Measurements from ENCODE around the gene GSC2.

The GSC2 gene

DNA sequence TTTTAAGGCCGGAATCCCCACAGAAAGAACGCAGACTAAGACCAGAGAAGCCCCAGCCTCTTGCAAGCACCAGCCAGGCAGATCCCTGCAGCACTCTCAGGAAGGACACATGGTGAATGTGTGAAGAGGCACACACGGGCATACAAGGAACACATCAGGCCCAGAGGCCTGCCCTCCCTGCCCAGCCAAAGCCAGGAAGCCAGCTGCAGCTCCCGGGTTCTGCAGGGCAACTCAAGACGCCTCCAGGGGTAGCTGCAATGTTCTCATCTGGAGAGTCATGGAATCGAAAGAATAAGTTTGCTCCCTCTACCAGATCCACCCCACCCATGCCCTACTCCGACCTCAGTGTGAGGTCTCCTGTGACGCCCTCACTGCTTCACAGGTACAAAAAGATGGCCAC is 30.1 kb downstream of the GSC2 start:
- DNase-seq (ENCODE audit: low spot score): no peak

DNA sequence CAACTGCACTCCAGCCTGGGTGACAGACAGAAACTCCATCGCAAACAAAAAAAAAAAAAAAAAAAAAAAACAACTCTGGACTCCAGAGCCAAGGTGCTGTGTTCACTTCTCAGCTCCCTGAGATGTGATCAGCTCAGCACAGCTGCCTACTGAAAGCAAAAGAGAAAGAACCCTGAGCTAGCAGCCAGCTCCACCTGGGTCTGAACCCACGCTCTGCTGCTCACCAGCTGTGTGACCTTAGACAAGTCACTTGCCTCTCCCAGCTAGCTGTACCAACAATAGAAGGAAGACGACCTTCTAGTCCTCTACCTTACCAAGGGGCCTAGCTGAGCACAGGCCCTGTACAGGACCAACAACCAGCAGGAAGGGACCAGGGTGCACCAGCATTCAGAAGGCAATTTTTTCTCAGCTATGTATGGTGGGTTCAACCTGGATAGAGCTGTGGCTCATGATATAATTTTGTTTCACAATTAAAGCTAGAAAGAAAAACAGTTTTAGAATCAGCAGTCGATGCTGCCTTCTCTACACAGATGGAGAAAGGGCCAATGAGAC is 31.7 kb downstream of the GSC2 start:
- DNase-seq (ENCODE audit: low spot score): no peak

GRCh38 chr22:19117111-19117512 is 33.0 kb downstream of the GSC2 start:
- DNase-seq (ENCODE audit: low spot score): no peak

DNA sequence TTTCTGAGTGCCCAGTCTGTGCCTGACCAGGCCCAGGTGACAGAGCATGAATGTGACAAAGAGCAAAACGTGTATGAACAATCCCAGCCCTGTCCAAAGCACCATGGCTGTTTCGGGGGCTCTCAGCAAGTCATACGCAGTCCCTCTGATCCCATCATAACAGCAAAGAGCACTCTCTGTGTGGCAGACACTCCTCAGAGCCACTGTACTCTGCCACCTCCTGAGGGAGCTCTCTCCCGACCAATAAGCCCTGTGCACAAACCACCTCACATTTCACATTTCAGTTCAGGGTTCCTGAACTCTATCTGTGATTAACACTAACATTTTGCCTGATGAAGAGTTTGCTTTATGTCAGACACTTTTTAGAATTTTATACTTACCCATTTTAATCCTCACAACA is 34.5 kb downstream of the GSC2 start:
- no peak for DNase-seq (ENCODE audit: low spot score)

- DNase-seq (ENCODE audit: low spot score): no peak
Measured at GRCh38 chr22:19114984-19115552, 35.0 kb downstream of the GSC2 start.

DNA sequence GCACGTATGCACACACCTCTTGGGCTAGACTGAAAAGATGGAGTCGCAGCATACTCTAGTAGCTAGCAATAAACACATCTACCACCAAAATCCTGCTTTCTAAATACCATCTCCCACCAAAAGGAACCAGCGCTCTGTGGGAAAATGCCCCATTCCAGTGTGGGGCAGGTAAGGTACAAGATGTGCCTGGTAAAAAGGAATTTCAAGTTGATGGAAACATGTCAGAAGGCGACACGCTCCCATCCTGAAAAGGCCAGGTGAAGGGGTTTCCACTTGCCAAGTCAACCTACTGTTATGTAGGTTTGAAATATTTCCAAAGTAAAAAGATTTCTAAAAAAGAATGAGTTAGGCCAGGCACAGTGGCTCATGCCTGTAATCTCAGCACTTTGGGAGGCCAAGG is 36.7 kb downstream of the GSC2 start:
- no peak for DNase-seq (ENCODE audit: low spot score)

- DNase-seq (ENCODE audit: low spot score): no peak
Measured at GRCh38 chr22:19111584-19111983, 38.5 kb downstream of the GSC2 start.

DNA sequence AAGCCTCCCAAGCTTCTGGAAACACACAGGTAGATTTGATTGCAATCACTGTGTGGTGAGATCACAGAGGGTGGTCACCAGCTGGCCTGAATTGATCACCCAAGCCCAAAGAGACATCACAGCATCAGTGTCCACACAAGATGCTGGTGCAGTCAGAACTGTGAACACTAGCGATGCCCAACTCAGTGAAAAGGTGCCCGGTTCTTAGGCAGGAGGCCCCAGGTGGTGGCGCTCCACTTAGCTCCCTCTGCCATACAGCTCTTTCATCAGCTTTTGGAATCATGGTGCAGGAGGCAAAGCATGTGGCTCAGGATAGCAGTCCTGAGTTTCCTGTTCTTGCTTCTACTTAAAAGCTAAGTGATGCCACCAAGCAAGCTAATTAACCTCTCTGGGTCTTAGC is 39.0 kb downstream of the GSC2 start:
- no peak for DNase-seq (ENCODE audit: low spot score)

DNA sequence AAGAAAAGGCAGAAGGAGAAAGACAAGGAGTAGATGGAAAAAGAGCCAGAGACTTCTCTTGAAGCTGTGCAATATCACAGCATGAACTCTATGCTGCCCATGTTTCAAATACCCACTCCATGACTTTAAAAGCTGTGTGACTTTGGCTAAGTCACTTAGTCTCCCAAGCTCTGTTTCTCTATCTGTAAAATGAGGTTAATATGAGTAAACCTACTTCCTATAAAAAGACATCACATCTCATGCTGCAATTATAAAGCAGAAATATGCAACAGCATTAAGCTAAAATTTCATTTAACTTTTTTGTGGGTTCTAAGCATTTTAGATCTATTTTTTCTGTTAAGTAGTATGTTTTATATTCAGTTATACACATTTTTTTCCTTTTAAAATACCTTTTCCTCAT is 39.4 kb downstream of the GSC2 start:
- DNase-seq (ENCODE audit: low spot score): no peak

- no peak for DNase-seq (ENCODE audit: low spot score)
Measured at GRCh38 chr22:19110064-19110458, 40.0 kb downstream of the GSC2 start.

DNA sequence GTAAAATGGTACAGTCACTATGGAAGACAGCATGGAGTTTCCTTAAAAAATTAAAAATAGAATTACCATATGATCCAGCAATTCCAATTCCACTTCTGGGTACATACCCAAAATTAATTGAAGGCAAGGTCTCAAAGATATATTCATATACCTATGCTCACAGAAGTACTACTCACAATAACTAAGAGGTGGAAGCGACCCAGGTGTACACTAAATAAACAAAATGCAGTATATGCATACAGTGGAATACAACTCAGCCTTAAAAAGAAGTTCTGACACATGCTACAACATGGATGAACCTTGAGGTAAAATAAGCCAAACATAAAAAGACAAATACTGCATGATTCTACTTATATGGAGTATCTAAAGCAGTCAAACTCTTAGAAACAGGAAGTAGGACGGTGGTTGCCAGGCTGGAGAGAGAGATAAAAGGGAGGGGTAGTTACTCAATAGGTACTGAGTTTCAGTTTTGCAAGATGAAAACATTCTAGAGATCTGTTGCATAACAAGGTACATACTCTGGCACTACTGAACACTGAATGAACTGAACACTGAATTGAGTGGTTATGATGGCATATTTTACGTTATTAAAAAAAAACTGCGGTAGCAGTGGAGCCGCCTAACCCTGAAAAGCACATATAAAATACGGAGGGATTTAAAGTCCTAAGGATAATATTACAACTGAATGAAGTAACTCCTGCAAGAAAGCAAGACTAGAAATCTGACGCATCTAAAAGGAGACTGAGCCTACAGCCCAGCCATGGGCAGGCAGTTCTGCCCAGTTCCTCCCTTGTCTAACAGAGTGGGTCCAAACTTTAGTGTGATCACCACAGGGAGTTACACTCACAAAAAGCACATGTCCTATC is 40.7 kb downstream of the GSC2 start:
- DNase-seq (ENCODE audit: low spot score): no peak

GRCh38 chr22:19108807-19109197 is 41.3 kb downstream of the GSC2 start:
- DNase-seq (ENCODE audit: low spot score): no peak

GRCh38 chr22:19107730-19108074 is 42.4 kb downstream of the GSC2 start:
- no peak for DNase-seq (ENCODE audit: low spot score)

GRCh38 chr22:19106886-19107729 is 43.0 kb downstream of the GSC2 start:
- no peak for DNase-seq (ENCODE audit: low spot score)

DNA sequence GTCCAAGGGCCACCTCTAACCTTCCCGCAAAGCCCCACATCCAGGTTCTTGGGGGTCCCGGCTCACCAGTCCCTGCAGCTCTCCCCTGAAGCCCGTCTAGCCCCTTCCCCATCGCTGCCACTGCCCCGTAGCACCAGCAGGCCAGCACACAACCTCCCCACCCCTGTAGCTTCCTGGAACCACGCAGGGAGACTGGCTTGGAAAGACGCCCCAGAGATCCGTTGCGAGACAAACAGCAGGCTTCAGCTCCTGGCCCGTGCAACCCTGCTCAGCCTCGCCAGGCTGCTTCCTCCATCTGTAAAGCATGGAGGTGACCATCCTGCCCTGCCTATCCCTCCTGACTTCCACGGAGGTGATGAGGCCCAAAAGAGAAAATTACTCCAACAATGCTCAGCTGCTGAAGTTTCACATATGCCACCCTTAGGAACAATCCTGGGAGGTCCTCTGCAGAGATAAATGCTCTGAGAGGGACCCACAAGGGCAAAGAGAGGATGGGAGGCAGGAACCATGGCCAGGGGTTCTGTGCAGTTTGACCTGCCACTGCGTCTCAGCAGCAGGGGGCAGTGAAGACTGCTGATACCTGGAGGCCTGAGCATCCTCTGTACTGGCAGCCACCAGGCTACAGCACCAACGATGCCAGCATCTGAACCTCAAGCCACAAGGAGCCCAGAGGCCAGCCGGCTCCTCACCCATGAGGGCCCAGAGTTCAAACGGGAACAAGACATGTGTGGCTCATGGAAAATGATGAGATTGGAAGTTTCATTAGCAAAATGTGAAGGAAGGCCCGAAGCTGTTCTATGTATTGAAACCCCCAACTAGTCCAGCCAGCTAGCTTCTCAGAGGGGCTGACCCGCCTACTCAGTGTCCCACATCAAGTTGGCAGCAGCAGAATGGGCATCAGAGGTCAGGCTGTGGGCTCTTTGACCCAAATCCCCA is 44.0 kb downstream of the GSC2 start:
- DNase-seq (ENCODE audit: low spot score): no peak

GRCh38 chr22:19105456-19105855 is 44.6 kb downstream of the GSC2 start:
- DNase-seq (ENCODE audit: low spot score): no peak

DNA sequence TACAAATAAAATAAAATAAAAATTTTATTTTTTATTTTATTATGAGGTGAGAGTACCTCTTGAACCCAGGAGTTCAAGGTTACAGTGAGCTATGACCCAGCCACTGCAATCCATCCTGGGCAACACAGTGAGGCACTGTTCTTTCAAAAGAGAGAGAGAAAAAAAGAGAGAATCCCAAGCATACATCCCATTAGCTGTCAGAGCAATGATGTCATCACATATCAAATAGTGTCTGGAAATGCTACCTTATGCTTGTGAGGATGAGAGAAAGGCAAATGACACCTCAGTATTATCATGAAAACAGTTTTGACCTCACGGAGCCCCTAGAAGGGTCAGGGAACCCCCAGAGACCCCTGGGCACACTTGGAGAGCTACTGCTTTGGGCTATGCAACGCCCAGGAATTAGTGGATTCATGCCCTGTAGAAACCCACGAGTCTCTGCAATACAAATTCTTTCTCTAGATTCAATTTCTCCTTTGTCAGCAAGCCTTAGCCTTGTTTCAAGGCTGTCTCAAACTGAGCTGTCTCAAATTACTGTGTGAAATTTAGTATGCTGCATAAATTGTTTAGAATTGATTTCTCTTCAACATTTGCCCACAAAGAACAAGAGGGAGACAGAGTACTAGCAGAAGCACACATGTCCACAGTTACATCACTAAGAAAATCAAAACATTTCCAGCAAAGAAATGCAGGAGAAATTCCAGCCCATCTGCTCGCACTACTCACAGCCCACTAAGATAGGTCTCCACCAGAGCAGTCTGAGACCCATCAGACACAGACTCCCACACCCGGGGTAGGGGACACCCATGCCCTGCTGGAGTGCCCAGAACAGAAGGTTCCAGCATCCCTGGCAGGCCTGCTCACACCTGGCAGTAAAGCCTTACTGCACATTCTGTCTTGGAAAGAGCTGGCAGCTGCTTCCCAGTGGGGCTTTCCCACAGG is 45.9 kb downstream of the GSC2 start:
- DNase-seq (ENCODE audit: low spot score): no peak

DNA sequence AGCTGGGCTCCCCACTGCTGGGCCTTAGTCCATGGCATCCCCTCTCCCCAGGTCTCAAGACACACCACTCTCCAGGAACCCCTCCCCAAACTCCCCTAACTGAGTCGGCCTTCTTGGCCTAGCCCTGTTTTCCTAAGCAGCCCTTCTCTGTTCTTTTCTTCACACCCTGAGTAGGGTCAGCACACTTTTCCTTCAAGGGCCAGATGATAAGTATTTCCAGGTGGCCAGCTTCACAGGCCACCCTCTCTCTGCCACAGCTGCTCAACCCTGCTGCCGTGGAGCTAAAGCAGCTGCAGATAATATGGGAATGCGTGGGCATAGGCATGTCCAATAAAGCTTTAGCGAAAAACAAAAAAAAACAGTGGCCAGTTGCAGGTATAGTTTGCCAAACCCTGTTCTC is 51.9 kb downstream of the GSC2 start:
- DNase-seq (ENCODE audit: low spot score): no peak

GRCh38 chr22:19097518-19097917 is 52.6 kb downstream of the GSC2 start:
- DNase-seq (ENCODE audit: low spot score): no peak
